AG08396 (cell line): ENCODE data around the gene ABHD18.

Experiments
- DNase-seq: peaks from one replicate; pipeline ENCODE4 v3.0.0; 2012; ENCODE audit warnings: low spot score, mixed read lengths

ABHD18 gene

DNA sequence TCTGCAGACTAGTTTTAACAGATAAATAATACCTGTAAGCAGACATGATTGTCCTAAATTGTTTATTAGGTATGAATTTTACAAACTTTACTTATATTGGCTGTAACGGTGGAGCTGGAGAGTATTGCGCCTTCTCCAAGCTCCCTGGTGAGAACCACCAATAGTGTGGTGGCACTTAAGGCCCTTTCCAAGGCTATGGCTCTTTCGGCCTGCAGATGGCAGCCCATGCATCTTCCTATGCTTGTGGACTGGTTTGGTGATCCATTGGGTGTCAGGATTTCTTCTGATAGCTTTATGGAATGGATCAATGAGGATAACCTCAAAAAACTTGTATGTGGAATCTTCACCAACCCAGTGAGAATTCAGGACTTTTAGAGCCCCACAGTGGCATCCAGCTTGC is 103.7 kb downstream of the ABHD18 start:
- DNase-seq, result peak; percentile 23

DNA sequence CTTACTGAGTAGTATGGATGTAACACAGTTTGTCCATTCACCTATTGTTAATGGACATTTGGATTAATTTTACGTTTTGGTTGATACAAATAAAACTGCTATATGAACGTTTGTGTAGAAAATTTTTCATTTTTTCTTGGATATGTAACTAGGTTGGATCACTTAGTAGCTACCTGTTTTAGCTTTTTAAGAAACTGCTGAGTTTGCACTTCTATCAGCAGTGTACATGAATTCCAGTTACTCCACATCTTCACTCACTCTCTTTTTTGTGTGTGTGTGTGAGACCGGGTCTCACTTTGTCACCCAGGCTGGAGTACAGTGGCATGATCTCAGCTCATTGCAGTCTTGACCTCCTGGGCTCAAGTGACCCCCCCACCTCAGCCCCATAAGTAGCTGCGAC is 111.3 kb downstream of the ABHD18 start:
- DNase-seq, result no peak
